Measurements from ENCODE around the gene C5. TPM values are rescaled to one million over a fixed set of nuclear protein-coding genes. Genes with fewer than 3 reads are reported as not detected.

Gene C5
- total RNA-seq, 4 donors from 2014 or later = 3.2 to 13.2 (median 6.8) TPM

DNA sequence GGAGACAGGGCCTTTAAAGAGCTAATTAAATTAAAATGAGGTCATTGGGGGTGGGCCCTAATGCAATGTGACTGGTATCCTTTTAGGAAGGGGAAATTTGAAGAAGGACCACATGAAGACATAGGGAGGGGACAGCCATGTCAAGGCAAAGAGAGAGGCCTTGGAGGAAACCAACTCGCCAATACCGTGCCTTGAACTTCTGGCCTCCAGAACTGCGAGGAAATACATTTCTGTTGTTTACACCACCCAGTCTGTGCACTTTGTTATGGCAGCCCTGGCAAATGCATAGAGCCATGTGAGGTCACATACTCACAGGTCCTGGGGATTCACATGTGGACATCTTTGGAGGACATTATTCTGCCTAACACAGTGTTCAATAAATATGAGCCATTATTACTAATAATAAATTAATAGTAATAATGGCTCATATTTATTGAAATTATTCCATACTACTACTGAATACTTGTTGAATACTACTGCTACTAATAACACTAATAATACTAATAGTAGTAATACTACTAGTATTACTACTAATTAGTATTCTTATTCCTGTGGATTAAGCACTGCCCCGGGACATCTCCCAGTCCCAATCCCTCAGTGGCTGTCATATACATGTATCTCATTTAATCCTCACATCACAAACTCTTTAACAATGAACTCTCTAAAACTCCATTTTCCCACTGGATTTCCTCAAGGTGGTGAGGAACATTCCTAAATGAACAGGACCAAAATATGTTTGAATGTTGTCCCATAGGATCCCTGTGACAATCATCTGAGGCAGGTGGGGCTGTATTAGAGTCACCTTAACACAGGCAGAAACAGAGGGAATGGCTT lies 131.9 kb downstream of the C5 start:
- Histone ChIP-seq H3K27me3 (no peaks in the 10 kb centered on the region), H3K27ac (peak overlapping the region; percentile 43), H3K4me3 (no peak overlapping the region), H3K36me3 (no peaks in the 10 kb centered on the region), H3K9me3 (no peaks in the 10 kb centered on the region), H3K4me1 (peaks cover 46% of the 10 kb centered on the region)
- DNase-seq (ENCODE audit: low spot score in 2 of 2) = no peak
- 98% methylated on average over 4 of the region's 4 CpGs for WGBS
- TF ChIP-seq POLR2AphosphoS5 (IDR thresholded peaks at IDR 0.05) (no peak), POLR2A (IDR thresholded peaks at IDR 0.05) (no peak), EP300 (IDR thresholded peaks at IDR 0.05) (no peak)
- TF ChIP-seq, protein P1, sequence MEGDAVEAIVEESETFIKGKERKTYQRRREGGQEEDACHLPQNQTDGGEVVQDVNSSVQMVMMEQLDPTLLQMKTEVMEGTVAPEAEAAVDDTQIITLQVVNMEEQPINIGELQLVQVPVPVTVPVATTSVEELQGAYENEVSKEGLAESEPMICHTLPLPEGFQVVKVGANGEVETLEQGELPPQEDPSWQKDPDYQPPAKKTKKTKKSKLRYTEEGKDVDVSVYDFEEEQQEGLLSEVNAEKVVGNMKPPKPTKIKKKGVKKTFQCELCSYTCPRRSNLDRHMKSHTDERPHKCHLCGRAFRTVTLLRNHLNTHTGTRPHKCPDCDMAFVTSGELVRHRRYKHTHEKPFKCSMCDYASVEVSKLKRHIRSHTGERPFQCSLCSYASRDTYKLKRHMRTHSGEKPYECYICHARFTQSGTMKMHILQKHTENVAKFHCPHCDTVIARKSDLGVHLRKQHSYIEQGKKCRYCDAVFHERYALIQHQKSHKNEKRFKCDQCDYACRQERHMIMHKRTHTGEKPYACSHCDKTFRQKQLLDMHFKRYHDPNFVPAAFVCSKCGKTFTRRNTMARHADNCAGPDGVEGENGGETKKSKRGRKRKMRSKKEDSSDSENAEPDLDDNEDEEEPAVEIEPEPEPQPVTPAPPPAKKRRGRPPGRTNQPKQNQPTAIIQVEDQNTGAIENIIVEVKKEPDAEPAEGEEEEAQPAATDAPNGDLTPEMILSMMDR (IDR thresholded peaks at IDR 0.05) = no peak

- WGBS = 83% methylated on average over 8 of the region's 8 CpGs
- no peaks in the 10 kb centered on the region for H3K36me3 ChIP-seq
- no peaks in the 10 kb centered on the region for H3K27me3 ChIP-seq
- H3K27ac ChIP-seq = peak overlapping the region; percentile 52
- DNase-seq (ENCODE audit: low spot score in 2 of 2) = no peak
- TF ChIP-seq EP300 (IDR thresholded peaks at IDR 0.05) (no peak), POLR2A (IDR thresholded peaks at IDR 0.05) (no peak), POLR2AphosphoS5 (IDR thresholded peaks at IDR 0.05) (no peak)
- TF ChIP-seq, protein P1 (IDR thresholded peaks at IDR 0.05) = no peak
- no peaks in the 10 kb centered on the region for H3K9me3 ChIP-seq
- peaks cover 46% of the 10 kb centered on the region for H3K4me1 ChIP-seq
- no peak overlapping the region for H3K4me3 ChIP-seq
Observed at GRCh38 chr9:120916991-120917880, 132.8 kb downstream of the C5 start.

- TF ChIP-seq POLR2A (IDR thresholded peaks at IDR 0.05) = no peak
- TF ChIP-seq, protein P1 (IDR thresholded peaks at IDR 0.05) = peak in 1 of 2 donors; percentile 11
- TF ChIP-seq POLR2AphosphoS5 (IDR thresholded peaks at IDR 0.05) = peak in 1 of 3 donors; percentile 88
- H3K4me3 ChIP-seq = no peak overlapping the region
- peak in 1 of 2 donors; percentile 87 for DNase-seq (ENCODE audit: low spot score in 2 of 2)
- 38% methylated on average over 3 of the region's 3 CpGs for WGBS
- H3K27ac ChIP-seq = peak overlapping the region; percentile 59
- H3K9me3 ChIP-seq = no peaks in the 10 kb centered on the region
- H3K36me3 ChIP-seq = no peaks in the 10 kb centered on the region
- peaks cover 46% of the 10 kb centered on the region for H3K4me1 ChIP-seq
- no peaks in the 10 kb centered on the region for H3K27me3 ChIP-seq
Observed at GRCh38 chr9:120916588-120916987, 133.5 kb downstream of the C5 start.

DNA sequence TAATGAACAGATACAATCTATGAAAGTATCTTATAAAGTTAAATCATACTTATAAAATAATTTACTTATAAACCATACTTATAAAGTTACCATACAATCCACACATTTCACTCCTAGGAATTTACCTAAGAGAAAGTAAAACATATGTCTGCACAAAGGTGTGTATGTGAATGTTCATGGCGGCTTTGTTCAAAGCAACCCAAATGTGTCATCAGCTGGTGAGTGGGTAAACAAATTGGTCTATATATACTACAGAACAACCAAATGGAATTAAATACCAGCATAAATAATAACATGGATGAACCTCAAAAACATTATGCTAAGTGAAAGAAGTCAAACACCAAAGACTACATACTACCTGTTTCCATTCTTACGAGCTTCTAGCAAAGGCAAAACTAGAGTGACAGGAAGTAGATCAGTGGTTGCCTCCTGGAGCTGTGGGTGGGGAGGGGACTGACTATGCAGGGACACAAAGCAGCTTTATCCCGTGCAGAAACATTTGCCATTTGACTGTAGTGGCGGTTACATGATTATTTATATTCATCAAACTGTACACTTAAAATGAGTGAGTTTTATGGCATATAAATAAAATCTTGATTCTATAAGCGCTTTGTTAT lies 134.1 kb downstream of the C5 start:
- TF ChIP-seq, protein P1 (IDR thresholded peaks at IDR 0.05) = no peak
- TF ChIP-seq POLR2AphosphoS5 (IDR thresholded peaks at IDR 0.05) = no peak
- TF ChIP-seq EP300 (IDR thresholded peaks at IDR 0.05) = no peak
- no peak for TF ChIP-seq POLR2A (IDR thresholded peaks at IDR 0.05)
- Histone ChIP-seq H3K9me3 (no peaks in the 10 kb centered on the region), H3K27ac (peak overlapping the region; percentile 59), H3K4me1 (peaks cover 46% of the 10 kb centered on the region), H3K4me3 (no peak overlapping the region), H3K36me3 (peaks cover 4% of the 10 kb centered on the region), H3K27me3 (no peaks in the 10 kb centered on the region)
- WGBS = 63% methylated on average over 5 of the region's 5 CpGs
- DNase-seq (ENCODE audit: low spot score in 2 of 2) = no peak
